Measurements from ENCODE around the gene CLDN20. TPM values are rescaled to one million over a fixed set of nuclear protein-coding genes. Genes with fewer than 3 reads are reported as not detected.
"Not testable (repeated sequence)": the region's sequence is repeated elsewhere in the genome, so short reads cannot be mapped to it uniquely, and the experiment has no call there.

CLDN20 gene
- total RNA-seq, 1 experiment from 2014 or later: not detected

- Histone ChIP-seq H3K4me3 (no peak overlapping the region), H3K27me3 (no peaks in the 10 kb centered on the region), H3K36me3 (peaks cover 7% of the 10 kb centered on the region), H3K9me3 (no peaks in the 10 kb centered on the region)
- no peak for DNase-seq
Measured at GRCh38 chr6:155275808-155276480, 12.1 kb downstream of the CLDN20 start.

GRCh38 chr6:155276638-155277037, 12.8 kb downstream of the CLDN20 start:
- no peaks in the 10 kb centered on the region for H3K27me3 ChIP-seq
- no peak overlapping the region for H3K4me3 ChIP-seq
- H3K36me3 ChIP-seq: peaks cover 7% of the 10 kb centered on the region
- no peaks in the 10 kb centered on the region for H3K9me3 ChIP-seq
- no peak for DNase-seq

GRCh38 chr6:155278319-155279049, 14.7 kb downstream of the CLDN20 start:
- Histone ChIP-seq H3K36me3 (peaks cover 9% of the 10 kb centered on the region), H3K27me3 (no peaks in the 10 kb centered on the region), H3K4me3 (no peak overlapping the region), H3K9me3 (no peaks in the 10 kb centered on the region)
- no peak for DNase-seq

GRCh38 chr6:155284775-155285174, 21.0 kb downstream of the CLDN20 start:
- no peaks in the 10 kb centered on the region for H3K9me3 ChIP-seq
- no peak for DNase-seq
- no peak overlapping the region for H3K4me3 ChIP-seq
- H3K36me3 ChIP-seq: peaks cover 18% of the 10 kb centered on the region
- no peaks in the 10 kb centered on the region for H3K27me3 ChIP-seq

DNA sequence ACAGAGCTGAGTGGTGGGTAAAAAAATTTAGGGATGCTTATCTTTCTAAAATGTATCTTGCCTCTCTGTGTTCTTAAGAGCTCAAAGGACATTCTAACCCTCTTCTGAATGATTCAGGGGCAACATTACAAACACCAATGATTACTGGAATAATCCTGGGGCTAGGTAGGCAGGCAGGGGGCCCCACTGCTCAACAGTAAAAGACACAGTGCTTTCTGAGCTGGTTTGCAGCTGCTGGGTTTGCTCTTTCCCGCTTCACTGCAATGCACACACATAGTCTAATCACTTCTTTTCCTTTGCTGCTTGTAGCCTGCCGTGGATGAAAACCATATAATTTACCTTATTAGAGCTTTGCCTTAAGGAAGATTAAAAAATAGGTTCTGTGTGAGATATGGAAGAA, 23.9 kb downstream of the CLDN20 start:
- H3K36me3 ChIP-seq: peaks cover 29% of the 10 kb centered on the region
- no peaks in the 10 kb centered on the region for H3K27me3 ChIP-seq
- H3K9me3 ChIP-seq: no peaks in the 10 kb centered on the region
- DNase-seq: no peak
- H3K4me3 ChIP-seq: no peak overlapping the region

- Histone ChIP-seq H3K4me3 (no peak overlapping the region), H3K27me3 (no peaks in the 10 kb centered on the region), H3K9me3 (no peaks in the 10 kb centered on the region), H3K36me3 (peaks cover 26% of the 10 kb centered on the region)
- no peak for DNase-seq
Measured at GRCh38 chr6:155290491-155290890, 26.7 kb downstream of the CLDN20 start.

DNA sequence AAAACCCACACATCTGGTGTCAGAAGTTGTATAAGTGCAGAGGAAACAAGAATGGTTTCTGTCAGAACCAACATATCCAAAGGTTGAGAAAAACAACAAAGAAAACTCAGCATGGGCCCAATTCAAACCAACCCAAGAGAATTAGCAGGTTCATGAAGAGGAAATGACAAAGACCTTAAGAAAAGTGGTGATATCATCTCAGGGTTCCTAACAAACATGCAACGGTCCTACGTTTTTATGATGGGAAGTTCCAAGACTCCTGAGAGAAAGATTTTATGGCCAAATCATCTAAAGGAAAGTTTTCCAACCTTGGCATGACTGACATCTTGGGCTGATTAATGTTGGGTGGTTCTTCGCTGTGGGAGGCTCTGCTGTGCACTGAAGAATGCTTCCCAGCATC, 27.5 kb downstream of the CLDN20 start:
- Histone ChIP-seq H3K27me3 (no peaks in the 10 kb centered on the region), H3K4me3 (no peak overlapping the region), H3K36me3 (peaks cover 26% of the 10 kb centered on the region), H3K9me3 (no peaks in the 10 kb centered on the region)
- no peak for DNase-seq

DNA sequence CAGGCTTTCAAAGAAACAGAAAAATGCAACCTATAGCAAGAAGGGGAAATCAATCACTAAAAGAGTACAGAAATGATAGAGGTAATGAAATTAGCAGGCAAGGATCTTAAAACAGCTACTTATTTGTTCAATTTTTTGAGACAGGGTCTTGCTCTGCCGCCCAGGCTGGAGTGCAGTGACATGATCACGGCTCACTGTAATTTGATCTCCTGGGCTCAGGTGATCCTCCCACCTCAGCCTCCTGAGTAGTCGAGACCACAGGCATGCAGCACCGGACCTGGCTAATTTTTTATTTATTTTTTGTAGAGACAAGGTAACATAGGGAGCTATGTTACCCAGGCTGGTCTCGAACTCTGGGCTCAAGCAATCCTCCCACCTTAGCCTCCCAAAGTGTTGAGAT, 28.9 kb downstream of the CLDN20 start:
- H3K9me3 ChIP-seq: no peaks in the 10 kb centered on the region
- H3K36me3 ChIP-seq: peaks cover 29% of the 10 kb centered on the region
- no peak for DNase-seq
- H3K4me3 ChIP-seq: no peak overlapping the region
- H3K27me3 ChIP-seq: no peaks in the 10 kb centered on the region

- H3K27me3 ChIP-seq: no peaks in the 10 kb centered on the region
- no peaks in the 10 kb centered on the region for H3K9me3 ChIP-seq
- H3K4me3 ChIP-seq: no peak overlapping the region
- H3K36me3 ChIP-seq: peaks cover 17% of the 10 kb centered on the region
- DNase-seq: no peak
Measured at GRCh38 chr6:155297669-155298068, 33.9 kb downstream of the CLDN20 start.

GRCh38 chr6:155301867-155302266, 38.1 kb downstream of the CLDN20 start:
- no peak overlapping the region for H3K4me3 ChIP-seq
- peaks cover 22% of the 10 kb centered on the region for H3K36me3 ChIP-seq
- no peaks in the 10 kb centered on the region for H3K27me3 ChIP-seq
- DNase-seq: peak; percentile 17
- no peaks in the 10 kb centered on the region for H3K9me3 ChIP-seq

DNA sequence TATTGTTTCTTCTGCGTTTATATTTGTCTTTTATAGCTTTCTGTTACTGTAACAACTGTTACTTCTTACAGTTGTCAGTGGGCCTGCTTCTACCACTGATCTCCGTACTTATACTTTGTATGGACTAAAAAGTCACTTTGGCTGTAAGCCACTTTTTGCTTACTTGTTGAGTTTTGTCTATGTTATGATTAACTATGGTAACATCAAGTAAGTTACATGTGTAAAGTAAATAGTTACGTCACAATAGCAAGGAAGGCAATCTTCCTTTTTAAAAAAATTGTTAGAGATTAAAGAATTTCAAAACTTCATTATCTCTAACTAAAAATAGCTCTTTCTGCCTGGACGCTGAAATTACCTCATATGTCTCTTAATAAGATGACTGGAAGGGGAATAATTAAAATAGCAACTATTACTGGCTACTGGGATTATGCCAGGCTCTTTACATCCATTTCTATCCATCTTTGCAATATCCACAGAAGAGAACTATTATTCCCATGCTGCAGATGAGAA, 39.6 kb downstream of the CLDN20 start:
- Histone ChIP-seq H3K4me3 (no peak overlapping the region), H3K27me3 (no peaks in the 10 kb centered on the region), H3K9me3 (no peaks in the 10 kb centered on the region), H3K36me3 (peaks cover 24% of the 10 kb centered on the region)
- no peak for DNase-seq

DNA sequence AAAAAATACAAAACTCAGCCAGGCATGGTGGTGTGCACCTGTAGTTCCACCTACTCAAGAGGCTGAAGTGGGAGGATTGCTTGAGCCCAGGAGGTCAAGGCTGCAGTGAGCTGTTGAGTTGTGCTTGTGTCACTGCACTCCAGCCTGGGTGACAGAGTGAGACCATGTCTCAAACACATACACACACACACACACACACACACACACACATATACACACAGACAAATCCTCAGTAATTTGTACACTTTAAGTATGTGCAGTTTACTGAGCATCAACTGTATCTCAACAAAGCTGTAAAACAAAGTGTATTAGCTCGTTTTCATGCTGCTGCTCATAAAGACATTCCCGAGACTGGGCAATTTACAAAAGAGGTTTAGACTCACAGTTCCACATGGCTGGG, 43.1 kb downstream of the CLDN20 start:
- DNase-seq: no peak
- H3K36me3 ChIP-seq: peaks cover 48% of the 10 kb centered on the region
- H3K4me3 ChIP-seq: no peak overlapping the region
- H3K9me3 ChIP-seq: no peaks in the 10 kb centered on the region
- H3K27me3 ChIP-seq: no peaks in the 10 kb centered on the region

- H3K27me3 ChIP-seq: no peaks in the 10 kb centered on the region
- H3K36me3 ChIP-seq: peaks cover 35% of the 10 kb centered on the region
- no peaks in the 10 kb centered on the region for H3K9me3 ChIP-seq
- DNase-seq: no peak
- no peak overlapping the region for H3K4me3 ChIP-seq
Measured at GRCh38 chr6:155309150-155309549, 45.3 kb downstream of the CLDN20 start.

GRCh38 chr6:155310596-155310995, 46.8 kb downstream of the CLDN20 start:
- H3K36me3 ChIP-seq: peaks cover 35% of the 10 kb centered on the region
- no peaks in the 10 kb centered on the region for H3K9me3 ChIP-seq
- no peak for DNase-seq

GRCh38 chr6:155311086-155311485, 47.3 kb downstream of the CLDN20 start:
- DNase-seq: no peak
- Histone ChIP-seq H3K36me3 (peaks cover 35% of the 10 kb centered on the region), H3K27me3 (no peaks in the 10 kb centered on the region), H3K4me3 (no peak overlapping the region), H3K9me3 (no peaks in the 10 kb centered on the region)

More at GRCh38 chr6:155310596-155310995, 46.8 kb downstream of the CLDN20 start:
- H3K27me3 ChIP-seq: no peaks in the 10 kb centered on the region
- no peak overlapping the region for H3K4me3 ChIP-seq

DNA sequence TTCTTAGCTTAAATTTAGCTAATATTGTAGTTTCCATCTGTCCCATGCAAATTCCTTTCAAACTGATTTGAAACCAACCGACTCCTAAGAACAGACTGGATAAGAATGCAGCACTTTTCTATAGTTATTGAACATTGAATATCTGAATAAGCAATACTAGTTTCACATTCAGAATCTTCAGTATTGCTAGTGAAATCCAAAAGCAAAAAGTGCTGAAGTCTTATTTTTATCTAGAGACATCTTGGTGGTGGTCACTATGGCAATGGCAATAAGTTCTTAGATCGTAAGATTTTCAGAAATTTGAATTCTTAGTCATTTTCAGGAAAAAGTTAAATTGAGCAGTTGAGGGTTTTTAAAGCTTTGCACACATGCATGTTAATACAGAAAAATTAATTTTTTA, 47.8 kb downstream of the CLDN20 start:
- H3K4me3 ChIP-seq: no peak overlapping the region
- peaks cover 32% of the 10 kb centered on the region for H3K36me3 ChIP-seq
- no peak for DNase-seq
- no peaks in the 10 kb centered on the region for H3K9me3 ChIP-seq
- H3K27me3 ChIP-seq: no peaks in the 10 kb centered on the region

- not testable (repeated sequence) for H3K9me3 ChIP-seq, H3K27me3 ChIP-seq, DNase-seq
- peaks cover 29% of the 10 kb centered on the region for H3K36me3 ChIP-seq
- H3K4me3 ChIP-seq: peak overlapping the region; percentile 98
Measured at GRCh38 chr6:155312950-155313349, 49.1 kb downstream of the CLDN20 start.

GRCh38 chr6:155313602-155314091, 49.8 kb downstream of the CLDN20 start:
- H3K9me3 ChIP-seq: no peaks in the 10 kb centered on the region
- no peak for DNase-seq
- no peaks in the 10 kb centered on the region for H3K27me3 ChIP-seq
- H3K4me3 ChIP-seq: peak overlapping the region; percentile 98
- peaks cover 23% of the 10 kb centered on the region for H3K36me3 ChIP-seq
